Fibroblast of the aortic adventitia (primary cell): ENCODE measurements around the gene LSP1. TPM values are rescaled to one million over a fixed set of nuclear protein-coding genes. Genes with fewer than 3 reads are reported as not detected.
A peak's percentile ranks its signal among the peaks of the same experiment; 100 is the strongest.

Experiments used
- DNase-seq: peaks from one replicate; pipeline ENCODE4 v3.0.0-alpha.2; 2010; ENCODE audit warnings: low read depth
- H3K4me3 ChIP-seq: 2 replicates; pipeline ENCODE4 v1.5.1; 2011; ENCODE audit warnings: low read depth, mild to moderate bottlenecking, control low read depth, low read length, moderate library complexity
- total RNA-seq: library from RNA; depleted of rRNA; stranded (reverse); fragments of >200 nt; gene quantifications from 2 replicates; pipeline ENCODE4 v1.2.3, GENCODE V29; 2012; ENCODE audit warnings: low replicate concordance
- TF ChIP-seq, protein P1 (sequence below): IDR thresholded peaks from 2 replicates; pipeline ENCODE4 v1.5.1; 2011; ENCODE audit warnings: mild to moderate bottlenecking, low read length, control low read depth, inconsistent platforms; ENCODE audit not compliant: insufficient read depth

Gene LSP1
- total RNA-seq, 1 donor, result 40.2 TPM

DNA sequence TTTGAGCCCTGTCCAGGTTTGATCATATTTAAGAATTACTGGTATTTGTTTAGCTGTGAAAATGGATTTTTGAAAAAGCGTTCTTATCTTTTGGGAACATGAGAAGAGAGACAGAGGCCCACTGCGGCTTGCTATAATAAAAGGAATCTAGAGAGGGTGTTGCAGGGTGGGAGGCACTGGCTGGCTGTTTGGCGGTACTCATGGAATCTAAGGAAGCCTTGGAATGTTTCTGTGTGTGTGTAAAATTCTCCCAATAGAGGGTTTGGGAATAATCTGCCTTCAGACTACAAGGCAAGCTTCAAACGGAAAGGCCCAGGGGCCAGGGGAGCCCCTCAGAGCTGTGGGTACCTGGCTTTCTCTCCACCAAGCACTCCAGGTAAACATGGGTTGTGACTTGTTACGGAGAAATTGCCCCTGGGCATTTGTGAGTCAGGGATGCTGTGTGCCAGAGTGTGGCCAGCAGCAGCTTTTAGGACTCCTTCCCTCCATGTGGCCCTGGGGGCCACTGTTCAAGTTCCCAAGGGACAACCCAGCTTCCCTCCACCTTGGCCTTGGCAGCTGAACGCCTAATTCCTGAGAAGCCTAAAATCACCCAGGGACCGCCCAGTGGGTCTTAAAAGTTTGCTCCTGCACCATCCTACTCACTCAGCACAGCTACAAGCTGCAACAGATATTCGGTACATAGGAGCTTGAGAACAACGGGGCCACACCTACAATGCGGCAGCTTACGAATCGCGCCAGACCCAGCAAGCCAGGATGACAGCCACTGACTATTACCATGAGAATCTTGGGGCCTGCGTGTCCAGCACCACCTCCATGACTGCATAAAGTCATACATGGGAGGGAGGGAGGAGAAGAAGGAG, 32.2 kb upstream of the LSP1 start:
- TF ChIP-seq, protein P1, sequence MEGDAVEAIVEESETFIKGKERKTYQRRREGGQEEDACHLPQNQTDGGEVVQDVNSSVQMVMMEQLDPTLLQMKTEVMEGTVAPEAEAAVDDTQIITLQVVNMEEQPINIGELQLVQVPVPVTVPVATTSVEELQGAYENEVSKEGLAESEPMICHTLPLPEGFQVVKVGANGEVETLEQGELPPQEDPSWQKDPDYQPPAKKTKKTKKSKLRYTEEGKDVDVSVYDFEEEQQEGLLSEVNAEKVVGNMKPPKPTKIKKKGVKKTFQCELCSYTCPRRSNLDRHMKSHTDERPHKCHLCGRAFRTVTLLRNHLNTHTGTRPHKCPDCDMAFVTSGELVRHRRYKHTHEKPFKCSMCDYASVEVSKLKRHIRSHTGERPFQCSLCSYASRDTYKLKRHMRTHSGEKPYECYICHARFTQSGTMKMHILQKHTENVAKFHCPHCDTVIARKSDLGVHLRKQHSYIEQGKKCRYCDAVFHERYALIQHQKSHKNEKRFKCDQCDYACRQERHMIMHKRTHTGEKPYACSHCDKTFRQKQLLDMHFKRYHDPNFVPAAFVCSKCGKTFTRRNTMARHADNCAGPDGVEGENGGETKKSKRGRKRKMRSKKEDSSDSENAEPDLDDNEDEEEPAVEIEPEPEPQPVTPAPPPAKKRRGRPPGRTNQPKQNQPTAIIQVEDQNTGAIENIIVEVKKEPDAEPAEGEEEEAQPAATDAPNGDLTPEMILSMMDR, result no peak
- peak; percentile 63 for DNase-seq
- H3K4me3 ChIP-seq, result no peak overlapping the region

DNA sequence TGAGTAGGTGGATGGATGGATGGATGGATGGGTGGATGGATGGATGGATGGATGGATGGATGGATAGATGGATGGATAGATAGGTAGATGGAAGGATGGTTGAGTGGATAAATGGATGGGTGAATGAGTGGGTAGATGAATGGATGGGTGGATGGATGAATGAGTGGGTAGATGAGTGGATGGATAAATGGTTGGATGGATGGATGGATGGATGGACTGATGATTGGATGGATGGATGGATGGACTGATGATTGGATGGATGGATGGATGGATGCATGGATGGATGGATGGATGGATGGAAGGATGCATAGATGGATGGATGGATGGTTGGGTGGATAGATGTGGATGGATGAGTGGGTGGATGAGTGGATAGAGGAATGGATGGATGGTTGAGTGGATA, 31.3 kb upstream of the LSP1 start:
- no peak for DNase-seq
- H3K4me3 ChIP-seq, result no peak overlapping the region
- TF ChIP-seq, protein P1, result no peak

GRCh38 chr11:1822648-1823375, 30.1 kb upstream of the LSP1 start:
- H3K4me3 ChIP-seq, result no peak overlapping the region
- TF ChIP-seq, protein P1, result no peak
- DNase-seq, result no peak

DNA sequence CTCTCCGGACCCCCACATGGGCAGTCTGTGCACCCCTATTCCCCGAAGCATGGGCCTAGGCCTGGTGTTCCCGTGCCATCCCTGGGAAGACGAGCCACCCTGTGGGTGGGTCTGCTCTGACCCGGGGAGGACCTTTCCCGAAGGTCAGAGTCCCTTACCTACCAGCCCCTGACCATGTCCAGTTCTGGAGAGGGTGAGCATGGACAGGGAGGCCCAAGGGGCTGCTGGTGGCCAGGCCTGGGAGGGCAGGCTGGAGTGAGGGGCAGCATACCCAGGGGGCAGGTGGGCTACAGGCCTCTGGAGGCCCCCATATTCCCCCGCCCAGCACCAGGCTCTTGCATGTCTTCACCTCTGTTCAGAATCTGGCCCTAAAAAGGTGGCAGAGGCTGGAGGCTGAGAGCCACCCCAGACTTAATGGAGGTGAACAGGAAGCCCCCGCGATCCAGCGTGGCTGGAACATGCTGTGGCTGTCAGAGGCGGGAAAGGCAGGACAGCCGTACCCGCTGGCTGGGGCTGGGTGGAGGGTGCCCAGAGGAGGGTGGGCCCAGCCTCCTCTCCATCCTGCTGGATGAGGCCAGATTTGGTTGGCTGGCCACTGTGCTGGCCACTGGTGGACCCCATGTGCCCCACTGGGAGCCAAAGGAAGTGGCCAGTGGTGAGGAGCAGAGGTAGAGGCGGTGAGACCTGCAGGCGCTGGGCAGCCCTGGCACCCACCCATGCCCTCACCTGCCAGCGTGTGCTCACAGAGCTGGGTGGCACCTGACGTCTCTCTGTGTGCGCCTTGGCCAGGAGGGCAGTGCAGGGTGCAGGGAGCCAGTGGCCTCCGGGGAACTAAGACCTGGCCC, 29.3 kb upstream of the LSP1 start:
- no peak overlapping the region for H3K4me3 ChIP-seq
- DNase-seq, result no peak
- TF ChIP-seq, protein P1, result no peak

DNA sequence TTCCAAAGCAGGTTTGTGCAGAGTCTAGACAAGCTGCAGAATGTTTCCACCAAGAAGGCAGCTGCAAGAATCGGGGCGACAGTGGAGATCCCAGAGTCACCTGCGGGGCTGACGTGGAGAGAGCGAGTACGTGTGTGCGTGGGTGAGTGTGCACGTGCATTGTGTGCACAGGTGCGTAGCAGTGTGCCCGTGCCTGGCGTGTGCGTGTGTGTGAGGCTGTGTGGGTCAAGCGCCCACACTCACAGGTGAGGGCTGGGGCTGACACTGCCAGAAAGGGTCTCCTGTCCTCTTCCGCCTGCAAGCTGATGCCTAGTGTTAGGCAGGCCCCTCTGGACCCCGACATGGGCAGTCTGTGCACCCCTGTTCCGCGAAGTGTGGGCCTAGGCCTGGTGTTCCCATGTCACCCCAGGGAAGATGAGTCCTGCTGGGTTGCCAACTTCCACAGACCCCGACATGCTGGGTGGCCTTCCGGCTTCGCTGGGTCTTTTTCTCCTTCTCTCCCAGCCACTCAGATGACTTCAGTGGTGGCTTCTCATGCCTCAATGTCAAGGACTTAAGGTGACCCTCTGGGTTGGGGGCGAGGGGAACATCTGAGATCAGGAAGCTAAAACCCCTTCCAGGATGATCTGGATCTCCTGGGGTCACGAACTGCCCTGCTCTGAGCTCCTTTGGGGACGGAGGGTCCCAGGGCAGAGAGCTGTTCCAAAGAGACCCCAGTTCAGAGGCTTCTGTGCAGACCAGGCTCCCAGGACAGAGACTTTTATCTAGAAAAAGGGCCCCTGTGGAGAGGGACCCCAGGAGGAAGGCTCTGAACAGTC, 28.5 kb upstream of the LSP1 start:
- TF ChIP-seq, protein P1, result no peak
- H3K4me3 ChIP-seq, result no peak overlapping the region
- no peak for DNase-seq
